ENCODE data around the gene AWAT1. TPM values are rescaled to one million over a fixed set of nuclear protein-coding genes. Genes with fewer than 3 reads are reported as not detected.

Gene AWAT1
- total RNA-seq = not detected in 2 replicates
- not detected in 2 replicates for polyA plus RNA-seq
- polyA plus RNA-seq (2012) = not detected in 2 replicates
- not detected in 2 replicates for polyA minus RNA-seq (ENCODE audit: low replicate concordance)

DNA sequence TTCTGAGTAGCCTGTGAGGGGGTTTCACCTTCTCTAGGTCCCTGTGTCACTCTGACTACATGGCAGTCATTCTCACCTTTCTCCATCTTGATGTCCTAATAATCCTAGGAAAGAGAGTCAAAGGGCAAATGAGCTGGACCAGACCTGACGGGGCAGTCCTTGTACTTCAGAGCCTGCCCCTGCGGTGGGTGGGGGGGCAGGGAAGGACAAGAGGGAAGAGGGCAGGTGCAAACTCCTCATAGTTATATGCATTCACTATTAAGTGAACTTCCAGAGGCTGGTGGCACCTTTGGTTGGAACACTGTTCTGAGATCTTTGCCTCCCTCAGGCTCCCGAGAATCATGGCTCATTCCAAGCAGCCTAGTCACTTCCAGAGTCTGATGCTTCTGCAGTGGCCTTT lies at the start of gene AWAT1:
TSS of gene AWAT1 (plus strand) at position 301 of the 400 bp plus-strand sequence. CDS start at position 342, 41 bp downstream.
- TF ChIP-seq EZH2 (IDR thresholded peaks at IDR 0.05; ENCODE audit: low read length, missing control alignments) = no peak
- TF ChIP-seq, protein P1, sequence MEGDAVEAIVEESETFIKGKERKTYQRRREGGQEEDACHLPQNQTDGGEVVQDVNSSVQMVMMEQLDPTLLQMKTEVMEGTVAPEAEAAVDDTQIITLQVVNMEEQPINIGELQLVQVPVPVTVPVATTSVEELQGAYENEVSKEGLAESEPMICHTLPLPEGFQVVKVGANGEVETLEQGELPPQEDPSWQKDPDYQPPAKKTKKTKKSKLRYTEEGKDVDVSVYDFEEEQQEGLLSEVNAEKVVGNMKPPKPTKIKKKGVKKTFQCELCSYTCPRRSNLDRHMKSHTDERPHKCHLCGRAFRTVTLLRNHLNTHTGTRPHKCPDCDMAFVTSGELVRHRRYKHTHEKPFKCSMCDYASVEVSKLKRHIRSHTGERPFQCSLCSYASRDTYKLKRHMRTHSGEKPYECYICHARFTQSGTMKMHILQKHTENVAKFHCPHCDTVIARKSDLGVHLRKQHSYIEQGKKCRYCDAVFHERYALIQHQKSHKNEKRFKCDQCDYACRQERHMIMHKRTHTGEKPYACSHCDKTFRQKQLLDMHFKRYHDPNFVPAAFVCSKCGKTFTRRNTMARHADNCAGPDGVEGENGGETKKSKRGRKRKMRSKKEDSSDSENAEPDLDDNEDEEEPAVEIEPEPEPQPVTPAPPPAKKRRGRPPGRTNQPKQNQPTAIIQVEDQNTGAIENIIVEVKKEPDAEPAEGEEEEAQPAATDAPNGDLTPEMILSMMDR (conservative IDR thresholded peaks at IDR 0.05 in 1 of 2, IDR thresholded peaks at IDR 0.05 in 1 of 2; ENCODE audit: low read depth in 1 of 2, low read length in 2 of 2) = no peak
- H3K9me3 ChIP-seq (ENCODE audit: control insufficient read depth, insufficient read depth, low read depth, low read length) = no peaks in the 10 kb centered on the region
- no peaks in the 10 kb centered on the region for H3K36me3 ChIP-seq (ENCODE audit: control insufficient read depth, insufficient read depth, low read length)
- H3K9ac ChIP-seq (ENCODE audit: insufficient read depth, low read length) = no peak within 1 kb of the TSS
- H2AFZ ChIP-seq (ENCODE audit: low read length) = no peak within 1 kb of the TSS
- H3K4me1 ChIP-seq (ENCODE audit: control insufficient read depth, extremely low read depth, insufficient read depth, low read length) = no peaks in the 10 kb centered on the region
- DNase-seq (ENCODE audit: low read depth in 2 of 2) = no peak
- H3K4me3 ChIP-seq (replicated peaks in 1 of 4; ENCODE audit: control extremely low read depth in 1 of 4, insufficient read depth in 1 of 4, low read depth in 3 of 4, low read length in 4 of 4) = no peak within 1 kb of the TSS
- H3K27me3 ChIP-seq (ENCODE audit: control insufficient read depth, insufficient read depth, low read length) = no peaks in the 10 kb centered on the region
- no peak within 1 kb of the TSS for H3K27ac ChIP-seq (ENCODE audit: insufficient read depth, low read length)
- no peak within 1 kb of the TSS for H3K4me2 ChIP-seq (ENCODE audit: extremely low read depth, insufficient read depth, low read length)
- no peaks in the 10 kb centered on the region for H4K20me1 ChIP-seq (ENCODE audit: control insufficient read depth, extremely low read depth, insufficient read depth, low read length)
- no peaks in the 10 kb centered on the region for H3K79me2 ChIP-seq (ENCODE audit: control insufficient read depth, insufficient read depth, low read length)

DNA sequence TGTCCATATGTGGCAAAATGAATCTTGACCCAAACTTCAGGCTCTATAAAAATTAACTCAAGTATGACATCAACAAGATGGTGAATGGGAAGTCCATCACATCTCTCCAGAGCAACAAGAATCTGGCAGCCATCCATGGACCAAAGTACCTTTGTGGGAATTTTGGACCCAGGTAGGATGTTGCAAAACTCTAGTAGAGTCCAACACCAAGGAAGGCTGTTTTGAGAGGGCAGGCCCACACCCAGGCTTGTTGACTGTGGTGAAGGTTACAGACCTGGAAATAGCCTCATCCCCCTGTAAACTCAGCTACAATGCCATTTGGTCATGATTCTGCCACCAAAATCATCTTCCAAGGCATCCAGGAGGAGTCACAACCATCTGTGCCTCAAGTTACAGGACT lies 44.2 kb upstream of the AWAT1 start:
- no peak overlapping the region for H3K9ac ChIP-seq (ENCODE audit: insufficient read depth, low read length)
- no peaks in the 10 kb centered on the region for H4K20me1 ChIP-seq (ENCODE audit: control insufficient read depth, extremely low read depth, insufficient read depth, low read length)
- no peak overlapping the region for H3K4me2 ChIP-seq (ENCODE audit: extremely low read depth, insufficient read depth, low read length)
- H2AFZ ChIP-seq (ENCODE audit: low read length) = no peak overlapping the region
- TF ChIP-seq, protein P1 (conservative IDR thresholded peaks at IDR 0.05 in 1 of 2, IDR thresholded peaks at IDR 0.05 in 1 of 2; ENCODE audit: low read depth in 1 of 2, low read length in 2 of 2) = no peak
- TF ChIP-seq EZH2 (IDR thresholded peaks at IDR 0.05; ENCODE audit: low read length, missing control alignments) = no peak
- no peaks in the 10 kb centered on the region for H3K27me3 ChIP-seq (ENCODE audit: control insufficient read depth, insufficient read depth, low read length)
- no peaks in the 10 kb centered on the region for H3K36me3 ChIP-seq (ENCODE audit: control insufficient read depth, insufficient read depth, low read length)
- no peaks in the 10 kb centered on the region for H3K79me2 ChIP-seq (ENCODE audit: control insufficient read depth, insufficient read depth, low read length)
- no peak overlapping the region for H3K4me3 ChIP-seq (replicated peaks in 1 of 4; ENCODE audit: control extremely low read depth in 1 of 4, insufficient read depth in 1 of 4, low read depth in 3 of 4, low read length in 4 of 4)
- no peaks in the 10 kb centered on the region for H3K9me3 ChIP-seq (ENCODE audit: control insufficient read depth, insufficient read depth, low read depth, low read length)
- H3K4me1 ChIP-seq (ENCODE audit: control insufficient read depth, extremely low read depth, insufficient read depth, low read length) = no peaks in the 10 kb centered on the region
- H3K27ac ChIP-seq (ENCODE audit: insufficient read depth, low read length) = no peak overlapping the region
- DNase-seq (ENCODE audit: low read depth in 2 of 2) = no peak

- DNase-seq (ENCODE audit: low read depth in 2 of 2) = peak; percentile 34 to 59
- no peaks in the 10 kb centered on the region for H3K79me2 ChIP-seq (ENCODE audit: control insufficient read depth, insufficient read depth, low read length)
- no peak overlapping the region for H3K4me2 ChIP-seq (ENCODE audit: extremely low read depth, insufficient read depth, low read length)
- H3K4me3 ChIP-seq (replicated peaks in 1 of 4; ENCODE audit: control extremely low read depth in 1 of 4, insufficient read depth in 1 of 4, low read depth in 3 of 4, low read length in 4 of 4) = no peak overlapping the region
- no peak for TF ChIP-seq EZH2 (IDR thresholded peaks at IDR 0.05; ENCODE audit: low read length, missing control alignments)
- TF ChIP-seq, protein P1 (conservative IDR thresholded peaks at IDR 0.05 in 1 of 2, IDR thresholded peaks at IDR 0.05 in 1 of 2; ENCODE audit: low read depth in 1 of 2, low read length in 2 of 2) = peak; percentile 52 to 65
- H3K9me3 ChIP-seq (ENCODE audit: control insufficient read depth, insufficient read depth, low read depth, low read length) = no peaks in the 10 kb centered on the region
- H3K9ac ChIP-seq (ENCODE audit: insufficient read depth, low read length) = no peak overlapping the region
- H4K20me1 ChIP-seq (ENCODE audit: control insufficient read depth, extremely low read depth, insufficient read depth, low read length) = no peaks in the 10 kb centered on the region
- no peaks in the 10 kb centered on the region for H3K27me3 ChIP-seq (ENCODE audit: control insufficient read depth, insufficient read depth, low read length)
- H2AFZ ChIP-seq (ENCODE audit: low read length) = no peak overlapping the region
- H3K36me3 ChIP-seq (ENCODE audit: control insufficient read depth, insufficient read depth, low read length) = no peaks in the 10 kb centered on the region
- no peaks in the 10 kb centered on the region for H3K4me1 ChIP-seq (ENCODE audit: control insufficient read depth, extremely low read depth, insufficient read depth, low read length)
- no peak overlapping the region for H3K27ac ChIP-seq (ENCODE audit: insufficient read depth, low read length)
Observed at GRCh38 chrX:70196961-70197720, 37.3 kb upstream of the AWAT1 start.
